Measurements from ENCODE around the gene KIAA1328. TPM values are rescaled to one million over a fixed set of nuclear protein-coding genes. Genes with fewer than 3 reads are reported as not detected.

The KIAA1328 gene
- total and polyA plus RNA-seq, 9 of the 15 experiments (the other 6 are each of a cell fraction or from before 2014, with no cell fraction given), result 4.0 to 8.6 (median 7.4) TPM

DNA sequence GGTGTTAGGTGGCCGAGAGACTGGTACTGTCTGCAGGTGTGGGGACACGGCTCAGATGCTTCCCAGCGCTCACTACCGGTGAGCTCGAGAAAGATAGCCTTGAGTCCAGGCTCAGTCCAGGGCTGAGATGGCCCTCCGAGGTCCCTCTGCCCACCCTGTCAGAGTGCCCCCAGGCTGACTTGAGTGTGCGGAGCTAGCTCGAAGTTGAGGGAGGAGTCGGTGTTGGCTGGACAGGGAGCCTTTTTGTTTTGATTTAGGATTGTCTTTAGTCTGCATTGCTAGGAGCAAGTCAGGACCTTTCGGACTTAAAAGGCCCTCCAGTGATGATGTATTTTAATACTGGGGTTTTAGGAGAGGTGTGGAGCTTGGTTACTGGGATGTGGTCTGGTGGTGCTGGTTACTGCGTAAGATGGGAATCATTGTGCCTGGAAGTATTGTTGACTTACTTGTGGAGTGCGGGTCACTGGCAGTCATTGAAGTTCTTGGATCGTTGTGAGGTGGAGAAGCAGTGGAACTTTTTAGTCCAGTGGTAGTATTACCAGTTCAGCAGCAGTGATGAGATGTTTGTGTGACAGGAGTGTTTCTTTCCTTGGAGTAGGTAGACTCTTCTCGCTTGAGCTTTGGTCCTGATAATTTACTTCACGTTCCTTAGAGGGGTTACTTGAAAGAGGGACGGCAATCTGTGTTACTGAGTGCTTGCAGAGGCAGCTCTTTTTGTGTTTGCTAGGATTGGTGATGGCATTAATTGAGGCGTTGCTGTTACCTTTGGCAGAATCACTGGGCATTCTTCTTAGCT, 633 bp downstream of the KIAA1328 start (continued):
- TF ChIP-seq, protein P1, sequence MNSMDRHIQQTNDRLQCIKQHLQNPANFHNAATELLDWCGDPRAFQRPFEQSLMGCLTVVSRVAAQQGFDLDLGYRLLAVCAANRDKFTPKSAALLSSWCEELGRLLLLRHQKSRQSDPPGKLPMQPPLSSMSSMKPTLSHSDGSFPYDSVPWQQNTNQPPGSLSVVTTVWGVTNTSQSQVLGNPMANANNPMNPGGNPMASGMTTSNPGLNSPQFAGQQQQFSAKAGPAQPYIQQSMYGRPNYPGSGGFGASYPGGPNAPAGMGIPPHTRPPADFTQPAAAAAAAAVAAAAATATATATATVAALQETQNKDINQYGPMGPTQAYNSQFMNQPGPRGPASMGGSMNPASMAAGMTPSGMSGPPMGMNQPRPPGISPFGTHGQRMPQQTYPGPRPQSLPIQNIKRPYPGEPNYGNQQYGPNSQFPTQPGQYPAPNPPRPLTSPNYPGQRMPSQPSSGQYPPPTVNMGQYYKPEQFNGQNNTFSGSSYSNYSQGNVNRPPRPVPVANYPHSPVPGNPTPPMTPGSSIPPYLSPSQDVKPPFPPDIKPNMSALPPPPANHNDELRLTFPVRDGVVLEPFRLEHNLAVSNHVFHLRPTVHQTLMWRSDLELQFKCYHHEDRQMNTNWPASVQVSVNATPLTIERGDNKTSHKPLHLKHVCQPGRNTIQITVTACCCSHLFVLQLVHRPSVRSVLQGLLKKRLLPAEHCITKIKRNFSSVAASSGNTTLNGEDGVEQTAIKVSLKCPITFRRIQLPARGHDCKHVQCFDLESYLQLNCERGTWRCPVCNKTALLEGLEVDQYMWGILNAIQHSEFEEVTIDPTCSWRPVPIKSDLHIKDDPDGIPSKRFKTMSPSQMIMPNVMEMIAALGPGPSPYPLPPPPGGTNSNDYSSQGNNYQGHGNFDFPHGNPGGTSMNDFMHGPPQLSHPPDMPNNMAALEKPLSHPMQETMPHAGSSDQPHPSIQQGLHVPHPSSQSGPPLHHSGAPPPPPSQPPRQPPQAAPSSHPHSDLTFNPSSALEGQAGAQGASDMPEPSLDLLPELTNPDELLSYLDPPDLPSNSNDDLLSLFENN (IDR thresholded peaks at IDR 0.05; ENCODE audit: low read depth in 2 of 2, low read length in 2 of 2), result no peak
- TF ChIP-seq ILF3 (IDR thresholded peaks at IDR 0.05; ENCODE audit: borderline replicate concordance) (no peak), GTF2A2 (tag; IDR thresholded peaks at IDR 0.05) (no peak), FOXJ3 (CRISPR knock-in tag; IDR thresholded peaks at IDR 0.05) (no peak), RBM25 (IDR thresholded peaks at IDR 0.05; ENCODE audit: low read depth, low read length, severe bottlenecking) (no peak), CHD2 (IDR thresholded peaks at IDR 0.05; ENCODE audit: low read depth, low read length) (no peak), KLF6 (CRISPR knock-in tag; IDR thresholded peaks at IDR 0.05; ENCODE audit: borderline replicate concordance) (no peak), U2AF1 (optimal IDR thresholded peaks at IDR 0.05; ENCODE audit: low read depth, low read length) (no peak), MEF2D (tag; conservative IDR thresholded peaks at IDR 0.05; ENCODE audit: low read depth) (no peak), ZKSCAN1 (IDR thresholded peaks at IDR 0.05; ENCODE audit: low read depth, low read length) (no peak), EWSR1 (IDR thresholded peaks at IDR 0.05; ENCODE audit: borderline replicate concordance, low read depth, partially characterized antibody) (no peak), DDX20 (tag; IDR thresholded peaks at IDR 0.05; ENCODE audit: low read depth) (no peak), ZNF3 (CRISPR knock-in tag; IDR thresholded peaks at IDR 0.05) (no peak), BRCA1 (IDR thresholded peaks at IDR 0.05) (no peak), BRCA1 (CRISPR knock-in tag; IDR thresholded peaks at IDR 0.05) (no peak), HDAC8 (tag; IDR thresholded peaks at IDR 0.05) (no peak), ZNF174 (CRISPR knock-in tag; IDR thresholded peaks at IDR 0.05) (no peak), TAF7 (tag; IDR thresholded peaks at IDR 0.05) (0 out of 2 replicates have a peak, but pooled peaks have one; percentile 27), KDM1A (IDR thresholded peaks at IDR 0.05) (0 out of 4 replicates have a peak, but pooled peaks of 1 of the 2 experiments have one; percentile 8), PHB (CRISPR knock-in tag; IDR thresholded peaks at IDR 0.05) (no peak), PRMT5 (CRISPR knock-in tag; IDR thresholded peaks at IDR 0.05) (no peak), ARHGAP35 (IDR thresholded peaks at IDR 0.05; ENCODE audit: partially characterized antibody) (no peak)
- TF ChIP-seq, protein P2, sequence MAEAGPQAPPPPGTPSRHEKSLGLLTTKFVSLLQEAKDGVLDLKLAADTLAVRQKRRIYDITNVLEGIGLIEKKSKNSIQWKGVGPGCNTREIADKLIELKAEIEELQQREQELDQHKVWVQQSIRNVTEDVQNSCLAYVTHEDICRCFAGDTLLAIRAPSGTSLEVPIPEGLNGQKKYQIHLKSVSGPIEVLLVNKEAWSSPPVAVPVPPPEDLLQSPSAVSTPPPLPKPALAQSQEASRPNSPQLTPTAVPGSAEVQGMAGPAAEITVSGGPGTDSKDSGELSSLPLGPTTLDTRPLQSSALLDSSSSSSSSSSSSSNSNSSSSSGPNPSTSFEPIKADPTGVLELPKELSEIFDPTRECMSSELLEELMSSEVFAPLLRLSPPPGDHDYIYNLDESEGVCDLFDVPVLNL (CRISPR knock-in tag; IDR thresholded peaks at IDR 0.05; ENCODE audit: low read depth), result no peak
- TF ChIP-seq, protein P3, sequence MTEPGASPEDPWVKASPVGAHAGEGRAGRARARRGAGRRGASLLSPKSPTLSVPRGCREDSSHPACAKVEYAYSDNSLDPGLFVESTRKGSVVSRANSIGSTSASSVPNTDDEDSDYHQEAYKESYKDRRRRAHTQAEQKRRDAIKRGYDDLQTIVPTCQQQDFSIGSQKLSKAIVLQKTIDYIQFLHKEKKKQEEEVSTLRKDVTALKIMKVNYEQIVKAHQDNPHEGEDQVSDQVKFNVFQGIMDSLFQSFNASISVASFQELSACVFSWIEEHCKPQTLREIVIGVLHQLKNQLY (CRISPR knock-in tag; conservative IDR thresholded peaks at IDR 0.05), result peak; percentile 69 to 82; a peak in 1 of 4 replicates

Data from K562 (cell line).